Ovary (tissue), 9 donors: ENCODE data around the gene FOCAD. TPM values are rescaled to one million over a fixed set of nuclear protein-coding genes. Genes with fewer than 3 reads are reported as not detected.

Source experiments
- DNase-seq, 5 donors: peaks; one replicate each; pipeline ENCODE4 v3.0.0-alpha.2; 2019 to 2020
- H3K27ac ChIP-seq, 2 donors: fragments of 200-600 bp; one replicate each; pipeline versions ENCODE4 v1.5.1 to v1.8.0; 2019 to 2022
- H3K27me3 ChIP-seq: fragments of 200-600 bp; one replicate; pipeline ENCODE4 v1.8.0; 2022
- H3K36me3 ChIP-seq: fragments of 200-600 bp; sonication (generic); one replicate; pipeline ENCODE4 v1.5.1; 2019
- H3K4me1 ChIP-seq: one replicate; pipeline ENCODE4 v1.8.1; 2013; ENCODE audit warnings: mild to moderate bottlenecking, moderate library complexity; ENCODE audit not compliant: insufficient read depth
- H3K4me3 ChIP-seq: fragments of 200-600 bp; sonication (generic); one replicate; pipeline ENCODE4 v1.5.1; 2017
- H3K9me3 ChIP-seq, 2 donors: fragments of 200-600 bp in 1 of 2; sonication (generic) in 1 of 2; one replicate each; pipeline versions ENCODE4 v1.5.1 to v1.8.1; 2013 to 2019; ENCODE audit warnings: mild to moderate bottlenecking in 1 of 2, moderate library complexity in 1 of 2
- CTCF ChIP-seq, 3 donors: fragments of 450-650 bp in 2 of 3; fragments of 200-600 bp in 1 of 3; IDR thresholded peaks; one replicate each; pipeline versions ENCODE4 v1.5.1 to v1.8.0; 2016 to 2022; ENCODE audit warnings: antibody characterized with exemption in 3 of 3, mild to moderate bottlenecking in 1 of 3
- EP300 ChIP-seq: sonication (generic); formaldehyde crosslinking; IDR thresholded peaks from one replicate; pipeline ENCODE4 v1.6.1; 2017; ENCODE audit warnings: antibody characterized with exemption
- POLR2A ChIP-seq: fragments of 450-650 bp; IDR thresholded peaks from one replicate; pipeline ENCODE4 v1.6.1; 2017; ENCODE audit warnings: antibody characterized with exemption, mild to moderate bottlenecking, moderate library complexity
- WGBS, 3 donors: extraction: QIAGEN DNeasy Blood & Tissue Kit in 1 of 3; methylation state at CpG; one replicate each; pipeline versions ENCODE4 v1.1.5 to v1.1.7; 2013 to 2017; 5-methylcytosine and 5-hydroxymethylcytosine counted together
- intact Hi-C, 4 donors: fragments of 100-400 bp; cut with DNase I; formaldehyde crosslinking; loops; one replicate each; pipeline versions ENCODE4 v1.11.0 to v1.15.1; 2022 to 2023
- polyA plus RNA-seq, 2 donors: library from polyadenylated mRNA; stranded (reverse); fragments of 200-250 nt in 1 of 2; fragments of 350-450 nt in 1 of 2; fragmentation: Illumina TruSeq in 1 of 2; extraction: RNeasy Lipid Tissue Mini Kit (QIAGEN cat#74804) in 1 of 2; gene quantifications; one replicate each; pipeline ENCODE4 v1.2.3, GENCODE V29; 2013 to 2014
- total RNA-seq, 7 donors: library from RNA; depleted of rRNA in 2 of 7; stranded (reverse); fragments of >200 nt in 2 of 7; fragmentation: NEBNext Ultra II Directional in 3 of 7; extraction: Animal tissue kit (Norgen Biotek cat#: 25700) in 3 of 7; gene quantifications; one replicate each; pipeline versions ENCODE4 v1.1.0 to v1.2.4, GENCODE V29; 2016 to 2023
- donor health status: DM: no; HTN: no; CAD: no; lungs with moderate emphysema.
- donor health status: DM: no; HTN: no; CAD: no.
- donor health status: Bipolar disorder and iron deficiency.
- donor health status: DM: yes; HTN: yes; CAD: no.
- donor health status: DM: no; HTN: no; CAD: no.
- donor health status: DM: yes; HTN: yes; CAD: no.

FOCAD gene
- total and polyA plus RNA-seq, 9 donors, result 5.4 to 39.2 (median 22.2) TPM

GRCh38 chr9:20683351-20684034, 566 bp upstream of the FOCAD start:
- intact Hi-C loops, result loop anchor here in 2 of 4 donors (5.0 to 10.0 kb wide), 2 partner anchors 59 to 61 kb away; partner anchors contain the start of gene MLLT3 (in 2 of the 2)
- WGBS, 3 donors, result 1 to 2% (median 1%) methylated on average over 24 to 27 of the region's 27 CpGs

GRCh38 chr9:20684875-20685696, 1.0 kb downstream of the FOCAD start:
- no peaks in the 10 kb centered on the region for H3K4me1 ChIP-seq
- no peaks in the 10 kb centered on the region for H3K27me3 ChIP-seq
- intact Hi-C loops, result loop anchor here in 2 of 4 donors (5.0 to 10.0 kb wide), 2 partner anchors 60 to 63 kb away; partner anchors contain the start of gene MLLT3 (in 2 of the 2)
- peak overlapping the region in 1 of 2 donors; percentile 76 for H3K27ac ChIP-seq
- H3K4me3 ChIP-seq, result peak overlapping the region; percentile 89
- WGBS, 3 donors, result 1 to 2% (median 1%) methylated on average over 10 of the region's 10 CpGs
- no peak for DNase-seq
- no peaks in the 10 kb centered on the region for H3K36me3 ChIP-seq
- TF ChIP-seq EP300 (no peak), POLR2A (no peak), CTCF (IDR thresholded peaks at IDR 0.05) (no peak)
- H3K9me3 ChIP-seq, result no peaks in the 10 kb centered on the region

More at GRCh38 chr9:20683351-20684034, 566 bp upstream of the FOCAD start:
- Histone ChIP-seq H3K4me3 (peak overlapping the region; percentile 89), H3K4me1 (no peaks in the 10 kb centered on the region), H3K27ac (peak overlapping the region; percentile 24 to 76), H3K9me3 (no peaks in the 10 kb centered on the region), H3K27me3 (no peaks in the 10 kb centered on the region), H3K36me3 (no peaks in the 10 kb centered on the region)
- DNase-seq, result peak; percentile 47 to 79 (median 55)
- TF ChIP-seq EP300, result peak; percentile 4
- TF ChIP-seq CTCF (IDR thresholded peaks at IDR 0.05), result peak in 1 of 3 donors; percentile 16
- TF ChIP-seq POLR2A, result no peak

- no peak for DNase-seq
- 59 to 64% (median 59%) methylated on average over 8 of the region's 8 CpGs for WGBS, 3 donors
- H3K36me3 ChIP-seq, result no peaks in the 10 kb centered on the region
- H3K4me1 ChIP-seq, result no peaks in the 10 kb centered on the region
- H3K4me3 ChIP-seq, result no peak overlapping the region
- no peaks in the 10 kb centered on the region for H3K27me3 ChIP-seq
- no peaks in the 10 kb centered on the region for H3K9me3 ChIP-seq
- intact Hi-C loops, result loop anchor here in 1 of 4 donors (10.0 kb wide), 1 partner anchor 61 kb away; the partner anchor contains the start of gene MLLT3
- TF ChIP-seq CTCF (IDR thresholded peaks at IDR 0.05) (no peak), POLR2A (no peak), EP300 (no peak)
- no peak overlapping the region for H3K27ac ChIP-seq
Observed at GRCh38 chr9:20685769-20686168, 1.7 kb downstream of the FOCAD start.

GRCh38 chr9:20689833-20690232, 5.8 kb downstream of the FOCAD start:
- H3K9me3 ChIP-seq, result no peaks in the 10 kb centered on the region
- intact Hi-C loops, result loop anchor here in 1 of 4 donors (10.0 kb wide), 1 partner anchor 65 kb away; the partner anchor contains the start of gene MLLT3
- no peak overlapping the region for H3K4me3 ChIP-seq
- DNase-seq, result no peak
- no peaks in the 10 kb centered on the region for H3K27me3 ChIP-seq
- WGBS, 3 donors, result 95 to 99% (median 97%) methylated on average over 2 of the region's 2 CpGs
- no peak overlapping the region for H3K27ac ChIP-seq
- no peaks in the 10 kb centered on the region for H3K36me3 ChIP-seq
- TF ChIP-seq POLR2A (no peak), CTCF (IDR thresholded peaks at IDR 0.05) (no peak), EP300 (no peak)
- peaks cover 4% of the 10 kb centered on the region for H3K4me1 ChIP-seq
